ENCODE results near the gene CYB561D1. TPM values are rescaled to one million over a fixed set of nuclear protein-coding genes. Genes with fewer than 3 reads are reported as not detected.

The CYB561D1 gene
- total RNA-seq, 1 donor from 2014 or later: 8.3 TPM

DNA sequence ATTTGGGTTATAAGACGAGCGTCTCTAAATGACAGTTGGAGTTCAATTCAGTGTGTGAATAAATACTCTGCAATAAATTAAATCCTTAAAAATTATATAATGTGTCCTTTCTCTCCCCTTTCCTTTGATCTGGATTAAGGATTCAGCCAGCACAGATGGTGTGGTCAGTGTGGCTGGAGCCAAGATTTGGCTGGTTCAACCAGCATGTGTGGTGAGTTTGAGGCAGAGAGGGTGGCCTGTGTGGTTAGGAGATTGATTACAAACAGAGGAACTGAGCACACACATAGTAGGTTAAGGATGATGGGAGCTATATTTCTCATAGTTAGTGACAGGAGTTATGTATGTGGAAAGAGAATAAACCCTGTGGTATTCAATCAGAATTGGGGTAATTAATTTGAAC is 29.8 kb downstream of the CYB561D1 start:
- intact Hi-C loops (cut with DNase I): no loop called here
- no peak for DNase-seq (ENCODE audit: extremely low spot score in 2 of 2)
- TF ChIP-seq POLR2AphosphoS5 (IDR thresholded peaks at IDR 0.05; ENCODE audit: insufficient read depth in 1 of 2, low read depth in 1 of 2): no peak
- TF ChIP-seq, protein P1, sequence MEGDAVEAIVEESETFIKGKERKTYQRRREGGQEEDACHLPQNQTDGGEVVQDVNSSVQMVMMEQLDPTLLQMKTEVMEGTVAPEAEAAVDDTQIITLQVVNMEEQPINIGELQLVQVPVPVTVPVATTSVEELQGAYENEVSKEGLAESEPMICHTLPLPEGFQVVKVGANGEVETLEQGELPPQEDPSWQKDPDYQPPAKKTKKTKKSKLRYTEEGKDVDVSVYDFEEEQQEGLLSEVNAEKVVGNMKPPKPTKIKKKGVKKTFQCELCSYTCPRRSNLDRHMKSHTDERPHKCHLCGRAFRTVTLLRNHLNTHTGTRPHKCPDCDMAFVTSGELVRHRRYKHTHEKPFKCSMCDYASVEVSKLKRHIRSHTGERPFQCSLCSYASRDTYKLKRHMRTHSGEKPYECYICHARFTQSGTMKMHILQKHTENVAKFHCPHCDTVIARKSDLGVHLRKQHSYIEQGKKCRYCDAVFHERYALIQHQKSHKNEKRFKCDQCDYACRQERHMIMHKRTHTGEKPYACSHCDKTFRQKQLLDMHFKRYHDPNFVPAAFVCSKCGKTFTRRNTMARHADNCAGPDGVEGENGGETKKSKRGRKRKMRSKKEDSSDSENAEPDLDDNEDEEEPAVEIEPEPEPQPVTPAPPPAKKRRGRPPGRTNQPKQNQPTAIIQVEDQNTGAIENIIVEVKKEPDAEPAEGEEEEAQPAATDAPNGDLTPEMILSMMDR (IDR thresholded peaks at IDR 0.05): no peak
- TF ChIP-seq POLR2A (IDR thresholded peaks at IDR 0.05): no peak

DNA sequence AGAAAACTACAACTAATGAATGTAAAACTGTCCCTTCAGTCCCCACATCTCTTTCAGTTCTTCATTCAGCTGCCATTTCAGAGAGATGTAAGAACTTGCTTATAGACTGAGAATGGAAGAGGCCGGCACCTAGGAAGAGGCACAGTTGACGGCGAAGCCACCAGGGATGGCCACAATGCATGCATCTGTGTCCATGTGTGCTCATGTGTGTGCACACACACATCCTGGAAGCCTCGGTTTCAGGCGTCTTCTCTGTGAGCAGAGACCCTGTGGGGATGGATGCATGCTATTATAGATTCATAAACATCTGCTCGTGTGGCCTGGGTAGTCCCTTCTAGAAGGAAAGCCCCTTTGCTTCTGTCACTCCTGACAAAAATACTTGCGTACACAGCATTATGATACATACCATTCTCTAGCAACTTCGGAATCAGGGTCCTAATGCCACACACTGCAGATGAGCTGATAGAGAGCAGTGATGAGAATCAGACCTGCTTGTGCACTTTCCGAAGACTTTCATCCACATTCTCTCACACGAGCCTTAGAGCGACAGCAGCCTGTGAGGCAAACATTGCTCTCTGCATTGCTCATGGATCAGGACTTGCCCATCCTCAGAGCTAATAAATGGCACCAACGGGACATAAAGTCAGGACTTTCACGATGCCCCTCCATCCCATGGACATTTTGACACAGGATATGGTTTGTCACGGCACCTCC is 33.4 kb downstream of the CYB561D1 start:
- no peak overlapping the region for H3K27ac ChIP-seq
- no peaks in the 10 kb centered on the region for H3K4me1 ChIP-seq
- H3K4me3 ChIP-seq: no peak overlapping the region
- H3K36me3 ChIP-seq: no peaks in the 10 kb centered on the region
- intact Hi-C loops (cut with DNase I): no loop called here
- no peak for DNase-seq (ENCODE audit: extremely low spot score in 2 of 2)
- no peaks in the 10 kb centered on the region for H3K9me3 ChIP-seq
- TF ChIP-seq, protein P1 (IDR thresholded peaks at IDR 0.05): no peak
- TF ChIP-seq POLR2AphosphoS5 (IDR thresholded peaks at IDR 0.05; ENCODE audit: insufficient read depth in 1 of 2, low read depth in 1 of 2): no peak
- TF ChIP-seq POLR2A (IDR thresholded peaks at IDR 0.05): no peak
- no peaks in the 10 kb centered on the region for H3K27me3 ChIP-seq

More for the DNA sequence above, 29.8 kb downstream of the CYB561D1 start:
- no peaks in the 10 kb centered on the region for H3K27me3 ChIP-seq
- H3K9me3 ChIP-seq: no peaks in the 10 kb centered on the region
- no peak overlapping the region for H3K27ac ChIP-seq
- H3K4me1 ChIP-seq: no peaks in the 10 kb centered on the region
- no peak overlapping the region for H3K4me3 ChIP-seq
- H3K36me3 ChIP-seq: no peaks in the 10 kb centered on the region

DNA sequence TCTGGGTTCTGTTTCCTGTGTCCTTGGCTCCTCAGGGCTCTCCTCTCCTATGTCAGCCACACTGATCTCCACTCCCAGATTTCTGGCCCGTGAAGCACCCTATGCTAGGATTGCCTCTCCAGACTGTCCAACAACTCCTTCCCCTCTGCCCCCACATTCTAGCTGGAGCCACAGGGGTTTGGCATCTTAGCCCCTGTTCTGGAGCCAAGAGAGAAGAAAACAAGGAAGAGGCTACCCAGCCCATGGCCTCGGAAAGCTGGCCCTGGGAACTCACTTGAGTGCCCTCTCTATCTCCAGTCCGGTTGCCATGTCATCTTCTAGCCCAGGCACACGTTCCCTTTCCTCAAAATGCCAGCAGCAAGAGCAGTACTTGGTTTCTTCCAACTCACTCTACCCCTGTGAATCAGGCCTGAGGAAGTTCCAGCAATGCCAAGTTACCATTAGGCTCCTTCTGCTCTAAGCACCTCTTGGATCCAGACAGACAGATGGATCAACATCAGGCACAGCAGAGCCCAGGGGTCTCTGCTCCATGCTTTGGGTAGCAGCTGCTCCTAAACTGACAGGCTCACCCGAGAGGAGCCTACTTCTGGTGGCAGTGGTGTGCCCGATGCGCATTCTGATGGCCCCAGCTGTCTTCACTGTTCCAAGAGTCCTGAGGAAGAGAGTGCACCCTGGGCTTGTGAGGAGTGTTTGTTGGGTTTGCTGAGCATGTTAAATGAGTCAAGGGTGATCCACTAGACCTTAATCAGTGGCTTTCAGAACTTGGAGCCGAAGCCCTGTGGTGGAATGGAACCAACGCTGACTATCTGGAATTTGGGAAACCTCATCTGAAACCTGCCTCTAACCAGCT is 34.2 kb downstream of the CYB561D1 start:
- Histone ChIP-seq H3K27me3 (no peaks in the 10 kb centered on the region), H3K9me3 (no peaks in the 10 kb centered on the region), H3K4me3 (no peak overlapping the region), H3K36me3 (no peaks in the 10 kb centered on the region), H3K4me1 (peaks cover 7% of the 10 kb centered on the region), H3K27ac (no peak overlapping the region)
- intact Hi-C loops (cut with DNase I): no loop called here
- DNase-seq (ENCODE audit: extremely low spot score in 2 of 2): no peak
- TF ChIP-seq, protein P1 (IDR thresholded peaks at IDR 0.05): no peak
- TF ChIP-seq POLR2AphosphoS5 (IDR thresholded peaks at IDR 0.05; ENCODE audit: insufficient read depth in 1 of 2, low read depth in 1 of 2) (no peak), POLR2A (IDR thresholded peaks at IDR 0.05) (no peak)

DNA sequence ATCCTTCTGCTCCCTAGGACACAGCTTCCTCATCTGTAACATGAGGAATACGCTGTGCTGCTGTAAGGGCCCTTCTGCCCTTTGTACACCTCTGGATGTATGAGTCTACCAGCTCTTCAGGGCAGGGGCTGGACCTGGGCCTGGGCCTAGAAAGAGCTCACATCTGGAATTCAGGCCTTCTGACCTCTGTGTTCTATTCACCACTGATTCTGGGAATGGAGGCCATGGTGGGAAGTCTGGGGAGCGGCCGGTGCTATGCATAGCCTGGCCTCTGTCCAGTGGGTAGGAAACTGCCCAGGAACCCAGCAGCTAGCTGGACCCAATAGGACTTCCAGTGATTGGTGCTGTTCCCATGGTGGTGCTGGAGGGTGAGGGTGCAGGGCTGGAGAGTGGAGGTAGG is 34.8 kb downstream of the CYB561D1 start:
- Histone ChIP-seq H3K27me3 (no peaks in the 10 kb centered on the region), H3K36me3 (no peaks in the 10 kb centered on the region), H3K4me1 (peaks cover 7% of the 10 kb centered on the region), H3K27ac (no peak overlapping the region), H3K4me3 (no peak overlapping the region), H3K9me3 (no peaks in the 10 kb centered on the region)
- no peak for DNase-seq (ENCODE audit: extremely low spot score in 2 of 2)
- intact Hi-C loops (cut with DNase I): no loop called here
- TF ChIP-seq POLR2A (IDR thresholded peaks at IDR 0.05) (no peak), POLR2AphosphoS5 (IDR thresholded peaks at IDR 0.05; ENCODE audit: insufficient read depth in 1 of 2, low read depth in 1 of 2) (no peak)
- TF ChIP-seq, protein P1 (IDR thresholded peaks at IDR 0.05): no peak
